Mucosa of rectum (tissue), 2 donors: ENCODE measurements around the gene OR6C2.
"Not testable (repeated sequence)": the region's sequence is repeated elsewhere in the genome, so short reads cannot be mapped to it uniquely, and the experiment has no call there.

Source experiments
- H3K27ac ChIP-seq, 2 donors: one replicate each; pipeline ENCODE4 v1.7.0; 2013; ENCODE audit warnings: inconsistent platforms in 2 of 2, low read depth in 2 of 2, low read length in 2 of 2
- H3K27me3 ChIP-seq, 2 donors: one replicate each; pipeline ENCODE4 v1.7.0; 2013; ENCODE audit warnings: low read length in 2 of 2; ENCODE audit not compliant: control insufficient read depth in 2 of 2, insufficient read depth in 2 of 2
- H3K36me3 ChIP-seq, 2 donors: one replicate each; pipeline ENCODE4 v1.7.0; 2013; ENCODE audit warnings: low read length in 2 of 2; ENCODE audit not compliant: control insufficient read depth in 2 of 2, insufficient read depth in 2 of 2
- H3K4me1 ChIP-seq, 2 donors: one replicate each; pipeline ENCODE4 v1.7.0; 2013; ENCODE audit warnings: low read length in 2 of 2, mild to moderate bottlenecking in 1 of 2; ENCODE audit not compliant: control insufficient read depth in 2 of 2, insufficient read depth in 2 of 2
- H3K4me3 ChIP-seq, 2 donors: one replicate each; pipeline ENCODE4 v1.7.0; 2013; ENCODE audit warnings: low read length in 2 of 2
- H3K9ac ChIP-seq, 2 donors: one replicate each; pipeline ENCODE4 v1.7.0; 2013; ENCODE audit warnings: low read length in 2 of 2, low read depth in 1 of 2, mild to moderate bottlenecking in 1 of 2
- H3K9me3 ChIP-seq, 2 donors: one replicate each; pipeline ENCODE4 v1.7.0; 2013; ENCODE audit warnings: low read length in 2 of 2; ENCODE audit not compliant: control insufficient read depth in 2 of 2
- donor health status: healthy.
- donor health status: Normal muscosa, but diverticular disease.

The OR6C2 gene

DNA sequence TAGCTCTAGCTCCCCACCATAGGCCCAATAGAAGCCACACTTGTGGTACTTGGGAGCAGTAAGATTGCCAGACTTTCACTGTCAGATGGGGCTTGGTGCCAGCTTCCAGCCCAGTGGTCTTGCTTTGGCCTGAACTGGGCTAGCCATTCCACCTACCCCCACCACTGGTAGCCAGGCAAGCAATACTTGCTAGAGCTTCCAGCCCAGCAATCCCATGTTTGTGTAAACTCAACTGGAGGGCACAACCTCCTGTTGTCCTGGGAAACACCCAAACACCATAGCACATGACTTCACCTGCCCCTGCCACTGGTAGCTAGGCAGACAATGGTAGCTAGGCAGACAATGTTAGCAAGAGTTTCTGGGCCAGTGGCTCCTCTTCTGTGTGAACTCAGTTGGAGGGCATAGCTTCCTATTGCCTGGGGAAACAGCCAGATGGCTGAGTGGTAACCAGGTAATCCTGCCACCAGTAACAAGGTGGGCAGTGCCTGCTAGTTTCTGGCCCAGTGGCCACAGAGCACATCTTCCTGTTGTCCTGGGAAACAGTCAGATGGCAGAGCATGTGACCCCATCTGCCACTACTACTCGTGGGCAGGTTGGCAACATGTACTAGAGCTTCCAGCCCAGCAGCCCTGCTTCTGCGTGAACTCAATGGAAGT, 23.4 kb upstream of the OR6C2 start:
- Histone ChIP-seq H3K9me3 (no peaks in the 10 kb centered on the region), H3K9ac (no peak overlapping the region), H3K27me3 (peaks cover 0 to 4% of the 10 kb centered on the region in 2 donors), H3K27ac (no peak overlapping the region), H3K36me3 (no peaks in the 10 kb centered on the region), H3K4me3 (no peak overlapping the region), H3K4me1 (no peaks in the 10 kb centered on the region)

DNA sequence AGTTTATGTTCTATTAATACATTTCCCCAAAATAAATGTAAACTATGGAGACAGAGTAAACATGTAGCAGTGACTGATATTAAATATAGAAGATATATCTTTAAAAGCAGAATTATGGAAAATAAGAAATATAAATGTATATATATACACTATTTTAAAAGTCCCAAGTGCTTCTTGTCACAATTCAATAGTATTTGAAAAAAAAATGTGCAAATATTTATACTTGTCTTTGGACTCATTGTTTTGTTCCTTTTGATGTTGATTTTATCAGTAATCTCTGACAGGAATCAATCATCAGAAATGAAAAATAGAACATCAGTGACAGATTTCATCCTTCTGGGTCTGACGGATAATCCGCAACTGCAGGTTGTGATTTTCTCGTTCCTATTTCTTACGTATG, 17.9 kb upstream of the OR6C2 start, which contains the start of gene OR6C76:
TSS of gene OR6C76 (plus strand) at position 301 of the 400 bp plus-strand sequence. CDS start at position 301, 0 bp downstream.
- Histone ChIP-seq H3K9me3 (no peaks in the 10 kb centered on the region), H3K4me1 (no peaks in the 10 kb centered on the region), H3K27ac (no peak within 1 kb of the TSS), H3K27me3 (no peaks in the 10 kb centered on the region), H3K9ac (no peak within 1 kb of the TSS), H3K4me3 (no peak within 1 kb of the TSS), H3K36me3 (no peaks in the 10 kb centered on the region)

DNA sequence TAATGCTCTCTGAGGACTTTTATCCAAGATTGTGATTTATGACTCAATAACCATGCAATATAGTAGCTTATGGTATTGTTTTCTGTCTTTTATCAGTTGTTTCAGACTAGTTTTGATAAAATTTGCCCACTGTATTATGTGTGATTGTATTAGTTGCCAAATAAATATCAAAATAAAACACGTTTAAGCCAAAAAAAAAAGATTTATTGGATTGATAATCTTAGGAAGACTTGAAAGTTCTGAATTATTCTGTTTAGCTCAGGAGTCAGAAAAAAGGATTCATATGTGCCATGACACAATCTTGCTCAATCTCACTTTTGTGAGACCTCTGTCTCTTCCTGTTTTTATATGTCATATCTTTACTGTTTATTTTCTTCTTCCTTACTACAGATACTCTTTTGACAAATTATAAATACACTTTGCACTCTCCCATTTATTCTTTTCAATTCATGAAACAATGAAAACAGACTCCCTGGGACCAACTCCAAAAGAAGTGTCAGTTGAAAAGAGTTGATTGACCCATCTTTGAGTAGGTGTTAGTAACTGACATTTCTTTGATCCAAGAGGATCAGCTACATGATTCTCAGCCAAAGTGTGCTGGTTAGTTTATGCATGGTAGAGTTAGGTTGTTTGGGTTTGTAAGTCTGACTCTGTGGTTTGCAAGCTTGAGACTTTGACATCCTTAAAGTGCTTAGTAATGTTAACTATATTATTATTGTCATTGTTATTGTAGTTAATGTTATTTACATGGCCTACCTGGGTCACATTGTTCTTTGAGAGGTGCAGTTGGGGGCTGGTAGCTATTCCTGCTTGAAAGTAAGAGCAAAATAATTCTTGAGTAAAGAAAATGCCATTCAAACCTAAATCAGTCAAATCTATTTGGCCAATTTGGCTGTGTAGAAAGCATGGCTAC, 15.3 kb upstream of the OR6C2 start:
- Histone ChIP-seq H3K27me3 (no peaks in the 10 kb centered on the region), H3K27ac (no peak overlapping the region), H3K4me1 (no peaks in the 10 kb centered on the region), H3K9ac (no peak overlapping the region), H3K36me3 (no peaks in the 10 kb centered on the region), H3K4me3 (no peak overlapping the region), H3K9me3 (no peaks in the 10 kb centered on the region)

DNA sequence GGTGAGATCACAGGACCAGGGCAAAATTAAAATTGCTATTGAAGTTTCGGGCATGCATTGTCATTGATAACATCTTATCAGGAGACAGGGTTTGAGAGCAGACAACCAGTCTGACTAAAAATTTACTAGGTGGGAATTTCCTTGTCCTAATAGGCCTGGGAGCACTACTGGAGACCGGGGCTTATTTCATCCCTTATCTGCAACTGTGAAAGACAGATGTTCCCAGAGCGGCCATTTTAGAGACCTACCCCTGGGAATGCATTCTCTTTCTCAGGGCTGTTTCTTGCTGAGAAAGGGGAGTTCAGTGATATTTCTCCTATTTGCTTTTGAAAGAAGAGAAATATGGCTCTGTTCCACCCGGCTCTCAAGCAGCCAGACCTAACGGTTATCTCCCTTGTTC, 2.6 kb upstream of the OR6C2 start:
- H3K36me3 ChIP-seq, H3K4me3 ChIP-seq, H3K9me3 ChIP-seq, H3K9ac ChIP-seq, H3K27ac ChIP-seq, H3K4me1 ChIP-seq, H3K27me3 ChIP-seq: not testable (repeated sequence)

DNA sequence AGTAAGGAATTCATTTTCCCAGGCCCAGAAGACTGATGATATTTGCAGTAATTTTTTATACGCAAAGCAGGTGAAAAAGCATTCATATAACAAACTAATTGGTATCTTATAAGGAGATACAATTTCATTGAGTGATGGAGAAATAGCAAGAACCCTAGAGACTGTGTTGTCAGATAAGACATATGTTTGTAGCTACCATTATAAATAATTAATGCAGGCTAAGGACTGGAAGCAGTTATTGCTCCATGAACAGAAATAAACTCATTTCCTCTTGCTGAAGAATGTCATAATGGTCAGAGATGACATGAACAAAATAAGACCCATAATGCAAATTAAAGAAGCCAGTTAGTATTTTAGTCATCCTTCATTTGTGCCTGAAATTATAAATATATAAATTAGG, 1.5 kb downstream of the OR6C2 start:
- no peaks in the 10 kb centered on the region for H3K36me3 ChIP-seq
- peaks cover 0 to 3% of the 10 kb centered on the region in 2 donors for H3K9me3 ChIP-seq
- H3K4me3 ChIP-seq = no peak overlapping the region
- no peaks in the 10 kb centered on the region for H3K27me3 ChIP-seq
- no peak overlapping the region for H3K9ac ChIP-seq
- no peak overlapping the region for H3K27ac ChIP-seq
- no peaks in the 10 kb centered on the region for H3K4me1 ChIP-seq

DNA sequence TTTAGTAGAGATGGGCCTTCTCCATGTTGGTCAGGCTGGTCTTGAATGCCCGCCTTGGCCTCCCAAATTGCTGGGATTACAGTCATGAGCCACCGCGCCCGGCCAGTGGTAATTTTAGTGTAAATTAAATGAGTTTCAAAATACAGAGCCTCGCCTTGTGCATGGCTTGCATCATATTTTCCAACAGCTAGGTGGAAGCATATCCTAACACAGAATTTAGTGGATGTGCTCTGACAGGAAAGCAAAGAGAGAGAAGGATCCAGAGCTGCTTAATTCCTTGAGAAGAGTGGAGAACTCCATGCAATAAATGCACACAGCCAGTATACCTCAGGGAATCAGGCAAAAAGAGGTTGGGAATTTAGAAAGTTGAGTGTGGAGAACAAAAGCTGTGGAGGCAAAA, 2.5 kb downstream of the OR6C2 start:
- Histone ChIP-seq H3K4me1 (no peaks in the 10 kb centered on the region), H3K9me3 (no peaks in the 10 kb centered on the region), H3K9ac (no peak overlapping the region), H3K4me3 (no peak overlapping the region), H3K27me3 (no peaks in the 10 kb centered on the region), H3K36me3 (no peaks in the 10 kb centered on the region), H3K27ac (no peak overlapping the region)

DNA sequence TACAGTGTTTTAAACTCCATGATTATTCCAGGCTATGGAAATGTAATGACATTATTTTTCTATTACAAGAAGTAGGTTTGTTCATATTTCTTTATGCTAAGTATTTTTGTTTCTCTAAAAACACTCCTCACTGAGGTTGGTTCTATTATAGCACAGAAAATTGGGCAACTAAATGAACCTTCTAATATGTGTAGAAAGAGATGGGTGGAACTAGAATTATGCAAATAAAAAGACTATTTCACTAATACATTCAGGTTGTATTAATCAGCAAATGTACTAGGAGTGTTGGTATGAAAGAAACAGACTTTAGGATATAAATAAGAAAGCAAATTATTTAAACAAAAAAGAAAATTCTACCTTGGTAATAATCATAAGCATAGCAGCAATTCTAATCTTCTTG, 4.9 kb downstream of the OR6C2 start:
- Histone ChIP-seq H3K9ac (no peak overlapping the region), H3K9me3 (no peaks in the 10 kb centered on the region), H3K4me3 (no peak overlapping the region), H3K27ac (no peak overlapping the region), H3K36me3 (no peaks in the 10 kb centered on the region), H3K4me1 (no peaks in the 10 kb centered on the region), H3K27me3 (no peaks in the 10 kb centered on the region)

DNA sequence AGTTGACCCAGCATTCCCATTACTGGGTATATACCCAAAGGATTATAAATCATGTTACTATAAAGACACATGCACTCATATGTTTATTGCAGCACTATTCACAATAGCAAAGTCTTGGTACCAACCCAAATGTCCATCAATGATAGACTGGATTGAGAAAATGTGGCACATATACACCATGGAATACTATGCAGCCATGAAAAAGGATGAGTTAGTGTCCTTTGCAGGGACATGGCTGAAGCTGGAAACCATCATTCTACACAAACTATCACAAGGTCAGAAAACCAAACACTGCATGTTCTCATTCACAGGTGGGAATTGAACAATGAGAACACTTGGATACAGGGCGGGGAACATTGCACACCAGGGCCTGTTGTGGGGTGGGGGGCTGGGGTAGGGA, 21.1 kb downstream of the OR6C2 start:
- H3K4me3 ChIP-seq, H3K27me3 ChIP-seq, H3K4me1 ChIP-seq, H3K9ac ChIP-seq, H3K27ac ChIP-seq, H3K36me3 ChIP-seq, H3K9me3 ChIP-seq: not testable (repeated sequence)

DNA sequence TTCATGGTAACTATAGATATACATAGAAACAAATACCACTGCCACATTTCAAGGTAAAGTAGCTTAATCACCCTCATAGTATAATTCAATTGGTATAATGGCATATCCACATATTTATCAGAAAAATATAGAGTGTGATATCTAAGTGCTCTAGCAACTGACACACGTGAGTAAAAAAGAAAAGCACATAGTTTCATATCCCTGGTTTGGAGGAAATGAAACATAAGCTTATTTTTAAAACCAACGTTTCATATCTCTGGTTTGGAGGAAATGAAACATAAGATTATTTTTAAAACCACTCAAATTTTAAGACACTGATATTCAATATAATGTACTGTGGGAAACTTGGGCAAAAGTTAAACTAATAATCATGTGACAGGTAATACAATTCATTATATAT, 24.0 kb downstream of the OR6C2 start:
- no peaks in the 10 kb centered on the region for H3K4me1 ChIP-seq
- no peaks in the 10 kb centered on the region for H3K9me3 ChIP-seq

DNA sequence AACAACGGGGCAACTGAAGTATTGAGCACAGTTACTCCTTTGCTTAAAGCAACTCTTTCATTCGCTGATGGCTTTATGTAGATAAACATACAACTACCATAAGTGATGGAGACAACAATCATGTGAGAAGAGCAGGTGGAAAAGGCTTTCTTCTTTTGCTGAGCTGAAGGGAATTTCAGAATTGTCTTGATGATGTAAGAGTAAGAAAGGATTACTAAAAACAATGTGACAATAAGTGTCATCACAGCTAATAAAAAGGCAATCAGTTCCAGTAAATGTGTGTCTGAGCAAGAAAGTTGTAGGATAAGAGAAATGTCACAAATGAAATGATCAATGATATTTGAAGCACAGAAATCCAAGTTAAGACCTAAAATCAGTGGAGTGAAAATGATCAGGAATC, 25.4 kb downstream of the OR6C2 start:
- H3K4me3 ChIP-seq = no peak overlapping the region
- H3K27me3 ChIP-seq = no peaks in the 10 kb centered on the region
- no peak overlapping the region for H3K9ac ChIP-seq
- no peak overlapping the region for H3K27ac ChIP-seq
- H3K4me1 ChIP-seq = no peaks in the 10 kb centered on the region
- H3K9me3 ChIP-seq = no peaks in the 10 kb centered on the region
- no peaks in the 10 kb centered on the region for H3K36me3 ChIP-seq

More for the DNA sequence above, 24.0 kb downstream of the OR6C2 start:
- Histone ChIP-seq H3K9ac (no peak overlapping the region), H3K4me3 (no peak overlapping the region), H3K36me3 (no peaks in the 10 kb centered on the region), H3K27me3 (no peaks in the 10 kb centered on the region), H3K27ac (no peak overlapping the region)
